Stimulated activated naive B cell treated with anti-CD40 and anti-IgM and Interleukin-4, amounts not matched to agents 10 μg/mL and 1 μg/mL and 100 μg/mL, for 72 hours (primary cell): ENCODE data around the gene ACVR1.
A peak's percentile ranks its signal among the peaks of the same experiment; 100 is the strongest.
"Not testable (repeated sequence)": the region's sequence is repeated elsewhere in the genome, so short reads cannot be mapped to it uniquely, and the experiment has no call there.

Source experiments
- ATAC-seq, 2 donors: fragments of 150-1000 bp; cut with Tn5 transposase; replicated peaks; 2 replicates each; pipeline ENCODE4 v1.10.0; 2021; ENCODE audit warnings: moderate library complexity in 1 of 2
- DNase-seq: peaks from one replicate; pipeline ENCODE4 v3.0.0; 2021
- H3K27ac Mint-ChIP-seq: one replicate; pipeline ENCODE4 v1.8.0; 2022; ENCODE audit warnings: mild to moderate bottlenecking, mixed read lengths
- H3K27me3 Mint-ChIP-seq, 2 donors: one replicate each; pipeline ENCODE4 v1.8.0; 2022; ENCODE audit warnings: mixed read lengths in 2 of 2
- H3K36me3 Mint-ChIP-seq, 2 donors: one replicate each; pipeline ENCODE4 v1.8.0; 2022; ENCODE audit warnings: mixed read lengths in 2 of 2, mild to moderate bottlenecking in 1 of 2
- H3K4me1 Mint-ChIP-seq, 2 donors: one replicate each; pipeline ENCODE4 v1.8.0; 2022; ENCODE audit warnings: mixed read lengths in 2 of 2, mild to moderate bottlenecking in 1 of 2
- H3K4me3 Mint-ChIP-seq, 2 donors: one replicate each; pipeline ENCODE4 v1.8.0; 2022; ENCODE audit warnings: mild to moderate bottlenecking in 2 of 2, mixed read lengths in 2 of 2, moderate library complexity in 1 of 2
- H3K9me3 Mint-ChIP-seq, 2 donors: one replicate each; pipeline ENCODE4 v1.8.0; 2022; ENCODE audit warnings: mixed read lengths in 2 of 2, mild to moderate bottlenecking in 1 of 2

The ACVR1 gene

GRCh38 chr2:157837851-157838441 is 38.2 kb downstream of the ACVR1 start:
- ATAC-seq = no peak
- DNase-seq = no peak
- H3K27ac Mint-ChIP-seq = peak overlapping the region; percentile 85

GRCh38 chr2:157836531-157836930 is 39.6 kb downstream of the ACVR1 start:
- H3K4me1 Mint-ChIP-seq = peaks cover 15 to 55% of the 10 kb centered on the region in 2 donors
- no peak for DNase-seq
- H3K36me3 Mint-ChIP-seq = peaks cover 21 to 23% of the 10 kb centered on the region in 2 donors
- no peaks in the 10 kb centered on the region for H3K9me3 Mint-ChIP-seq
- ATAC-seq = no peak
- H3K4me3 Mint-ChIP-seq = no peak overlapping the region
- peak overlapping the region; percentile 37 for H3K27ac Mint-ChIP-seq
- no peaks in the 10 kb centered on the region for H3K27me3 Mint-ChIP-seq

More at GRCh38 chr2:157837851-157838441, 38.2 kb downstream of the ACVR1 start:
- Mint-ChIP-seq H3K4me1 (peaks cover 15 to 48% of the 10 kb centered on the region in 2 donors), H3K9me3 (no peaks in the 10 kb centered on the region), H3K36me3 (peaks cover 21 to 25% of the 10 kb centered on the region in 2 donors), H3K27me3 (no peaks in the 10 kb centered on the region), H3K4me3 (peak overlapping the region; percentile 14 to 32)

- Mint-ChIP-seq H3K27ac (no peak overlapping the region), H3K4me3 (no peak overlapping the region), H3K36me3 (peaks cover 20 to 23% of the 10 kb centered on the region in 2 donors), H3K9me3 (no peaks in the 10 kb centered on the region), H3K4me1 (peaks cover 15 to 57% of the 10 kb centered on the region in 2 donors), H3K27me3 (no peaks in the 10 kb centered on the region)
- ATAC-seq (no peak), DNase-seq (no peak)
Measured at GRCh38 chr2:157835425-157835824, 40.7 kb downstream of the ACVR1 start.

GRCh38 chr2:157835006-157835405 is 41.1 kb downstream of the ACVR1 start:
- H3K9me3 Mint-ChIP-seq = no peaks in the 10 kb centered on the region
- no peak for ATAC-seq
- peaks cover 16 to 20% of the 10 kb centered on the region in 2 donors for H3K36me3 Mint-ChIP-seq
- DNase-seq = no peak
- H3K27me3 Mint-ChIP-seq = no peaks in the 10 kb centered on the region
- H3K4me3 Mint-ChIP-seq = no peak overlapping the region
- peaks cover 14 to 53% of the 10 kb centered on the region in 2 donors for H3K4me1 Mint-ChIP-seq
- no peak overlapping the region for H3K27ac Mint-ChIP-seq

- Mint-ChIP-seq H3K36me3 (peaks cover 14 to 19% of the 10 kb centered on the region in 2 donors), H3K27me3 (no peaks in the 10 kb centered on the region), H3K4me3 (no peak overlapping the region), H3K9me3 (no peaks in the 10 kb centered on the region), H3K4me1 (peaks cover 6 to 40% of the 10 kb centered on the region in 2 donors), H3K27ac (no peak overlapping the region)
- DNase-seq (no peak), ATAC-seq (no peak)
Measured at GRCh38 chr2:157833721-157834120, 42.4 kb downstream of the ACVR1 start.

- no peak for DNase-seq
- no peak overlapping the region for H3K27ac Mint-ChIP-seq
- H3K9me3 Mint-ChIP-seq = no peaks in the 10 kb centered on the region
- H3K4me1 Mint-ChIP-seq = peaks cover 1 to 24% of the 10 kb centered on the region in 2 donors
- H3K36me3 Mint-ChIP-seq = peaks cover 12 to 14% of the 10 kb centered on the region in 2 donors
- ATAC-seq = no peak
- H3K27me3 Mint-ChIP-seq = no peaks in the 10 kb centered on the region
- no peak overlapping the region for H3K4me3 Mint-ChIP-seq
Measured at GRCh38 chr2:157831573-157832315, 44.4 kb downstream of the ACVR1 start.

- ATAC-seq (no peak), DNase-seq (no peak)
- H3K4me1 Mint-ChIP-seq = peaks cover 1 to 19% of the 10 kb centered on the region in 2 donors
Measured at GRCh38 chr2:157830696-157831570, 45.2 kb downstream of the ACVR1 start.

GRCh38 chr2:157830266-157830665 is 45.9 kb downstream of the ACVR1 start:
- Mint-ChIP-seq H3K36me3 (peaks cover 11 to 18% of the 10 kb centered on the region in 2 donors), H3K9me3 (no peaks in the 10 kb centered on the region), H3K4me3 (no peak overlapping the region), H3K4me1 (peaks cover 1 to 19% of the 10 kb centered on the region in 2 donors), H3K27me3 (no peaks in the 10 kb centered on the region), H3K27ac (no peak overlapping the region)
- ATAC-seq (no peak), DNase-seq (no peak)

More at GRCh38 chr2:157830696-157831570, 45.2 kb downstream of the ACVR1 start:
- Mint-ChIP-seq H3K27ac (no peak overlapping the region), H3K9me3 (no peaks in the 10 kb centered on the region), H3K4me3 (no peak overlapping the region), H3K27me3 (no peaks in the 10 kb centered on the region), H3K36me3 (peaks cover 5 to 12% of the 10 kb centered on the region in 2 donors)

- Mint-ChIP-seq H3K36me3 (peaks cover 15 to 31% of the 10 kb centered on the region in 2 donors), H3K27me3 (no peaks in the 10 kb centered on the region), H3K4me3 (no peak overlapping the region), H3K4me1 (peaks cover 1 to 12% of the 10 kb centered on the region in 2 donors), H3K9me3 (no peaks in the 10 kb centered on the region), H3K27ac (no peak overlapping the region)
- DNase-seq (no peak), ATAC-seq (no peak)
Measured at GRCh38 chr2:157827377-157827776, 48.8 kb downstream of the ACVR1 start.

GRCh38 chr2:157826644-157827043 is 49.5 kb downstream of the ACVR1 start:
- not testable (repeated sequence) for H3K27ac Mint-ChIP-seq, H3K27me3 Mint-ChIP-seq, H3K4me3 Mint-ChIP-seq, ATAC-seq, DNase-seq, H3K4me1 Mint-ChIP-seq, H3K9me3 Mint-ChIP-seq
- H3K36me3 Mint-ChIP-seq = peaks cover 15 to 31% of the 10 kb centered on the region in 2 donors

- Mint-ChIP-seq H3K27ac (no peak overlapping the region), H3K9me3 (no peaks in the 10 kb centered on the region), H3K4me1 (no peaks in the 10 kb centered on the region), H3K27me3 (no peaks in the 10 kb centered on the region), H3K4me3 (no peak overlapping the region), H3K36me3 (peaks cover 15 to 30% of the 10 kb centered on the region in 2 donors)
- ATAC-seq = no peak
- DNase-seq = no peak
Measured at GRCh38 chr2:157825885-157826284, 50.2 kb downstream of the ACVR1 start.

- Mint-ChIP-seq H3K9me3 (no peaks in the 10 kb centered on the region), H3K4me1 (no peaks in the 10 kb centered on the region), H3K27me3 (no peaks in the 10 kb centered on the region), H3K27ac (no peak overlapping the region), H3K4me3 (no peak overlapping the region), H3K36me3 (peaks cover 16 to 30% of the 10 kb centered on the region in 2 donors)
- DNase-seq = no peak
- ATAC-seq = no peak
Measured at GRCh38 chr2:157822993-157823392, 53.1 kb downstream of the ACVR1 start.

GRCh38 chr2:157822533-157822932 is 53.6 kb downstream of the ACVR1 start:
- H3K9me3 Mint-ChIP-seq = no peaks in the 10 kb centered on the region
- H3K27me3 Mint-ChIP-seq = no peaks in the 10 kb centered on the region
- ATAC-seq (no peak), DNase-seq (no peak)
- H3K27ac Mint-ChIP-seq = no peak overlapping the region
- H3K4me3 Mint-ChIP-seq = no peak overlapping the region
- no peaks in the 10 kb centered on the region for H3K4me1 Mint-ChIP-seq
- peaks cover 20 to 30% of the 10 kb centered on the region in 2 donors for H3K36me3 Mint-ChIP-seq

GRCh38 chr2:157821519-157822131 is 54.5 kb downstream of the ACVR1 start:
- peaks cover 30 to 38% of the 10 kb centered on the region in 2 donors for H3K36me3 Mint-ChIP-seq
- DNase-seq (no peak), ATAC-seq (no peak)
- H3K27ac Mint-ChIP-seq = no peak overlapping the region
- no peaks in the 10 kb centered on the region for H3K4me1 Mint-ChIP-seq
- no peaks in the 10 kb centered on the region for H3K9me3 Mint-ChIP-seq
- no peak overlapping the region for H3K4me3 Mint-ChIP-seq
- no peaks in the 10 kb centered on the region for H3K27me3 Mint-ChIP-seq
